Kidney (tissue), 14 donors: Measurements from ENCODE around the gene GALNT7. TPM values are rescaled to one million over a fixed set of nuclear protein-coding genes. Genes with fewer than 3 reads are reported as not detected.

Experiments
- DNase-seq, 5 donors: peaks; one replicate each; pipeline ENCODE4 v3.0.0-alpha.2; 2013 to 2020
- FAIRE-seq: peaks from 2 replicates; lab custom pipeline; 2012; peaks lifted over from hg19 to GRCh38; lab: Jason Lieb, UNC
- H3K27ac ChIP-seq, 2 donors: one replicate each; pipeline ENCODE4 v1.7.0; 2013; ENCODE audit warnings: low read depth in 2 of 2, low read length in 2 of 2, inconsistent platforms in 1 of 2
- H3K27me3 ChIP-seq: one replicate; pipeline ENCODE4 v1.7.1; 2013; ENCODE audit warnings: low read length, inconsistent platforms; ENCODE audit not compliant: control insufficient read depth, insufficient read depth
- H3K36me3 ChIP-seq, 3 donors: one replicate each; pipeline versions ENCODE4 v1.7.0 to v1.7.1; 2013; ENCODE audit warnings: low read length in 3 of 3, control low read depth in 1 of 3, inconsistent platforms in 1 of 3; ENCODE audit not compliant: insufficient read depth in 3 of 3, control insufficient read depth in 2 of 3
- H3K4me1 ChIP-seq, 3 donors: one replicate each; pipeline versions ENCODE4 v1.7.0 to v1.7.1; 2013; ENCODE audit warnings: low read length in 3 of 3, inconsistent platforms in 1 of 3, low read depth in 1 of 3; ENCODE audit not compliant: control insufficient read depth in 2 of 3, insufficient read depth in 2 of 3
- H3K4me3 ChIP-seq, 3 donors: one replicate each; pipeline versions ENCODE4 v1.7.0 to v1.8.1; 2013; ENCODE audit warnings: low read length in 3 of 3, control low read depth in 1 of 3, inconsistent platforms in 1 of 3
- H3K9ac ChIP-seq, 3 donors: one replicate each; pipeline versions ENCODE4 v1.7.0 to v1.7.1; 2013; ENCODE audit warnings: low read length in 3 of 3, control low read depth in 1 of 3, inconsistent platforms in 1 of 3
- H3K9me3 ChIP-seq, 3 donors: one replicate each; pipeline versions ENCODE4 v1.7.0 to v1.7.1; 2013; ENCODE audit warnings: low read length in 3 of 3, control low read depth in 1 of 3, inconsistent platforms in 1 of 3; ENCODE audit not compliant: control insufficient read depth in 2 of 3, insufficient read depth in 1 of 3
- intact Hi-C: fragments of 100-400 bp; cut with DNase I; formaldehyde crosslinking; loops from one replicate; pipeline ENCODE4 v1.11.1; 2022
- polyA plus RNA-seq: library from polyadenylated mRNA; stranded (reverse); fragments of 350-450 nt; fragmentation: Illumina TruSeq; extraction: RNeasy Lipid Tissue Mini Kit (QIAGEN cat#74804); gene quantifications from one replicate; pipeline ENCODE4 v1.2.3, GENCODE V29; 2014; ENCODE audit warnings: low read depth, low replicate concordance; ENCODE audit not compliant: insufficient read depth
- total RNA-seq: library from RNA; stranded (reverse); fragmentation: NEBNext Ultra II Directional; extraction: Animal tissue kit (Norgen Biotek cat#: 25700); gene quantifications from one replicate; pipeline ENCODE4 v1.2.1, GENCODE V29; 2021
- TF ChIP-seq, protein P1 (sequence below): IDR thresholded peaks from 3 replicates; pipeline ENCODE4 v1.5.1; 2012; ENCODE audit warnings: mild to moderate bottlenecking, moderate library complexity, borderline replicate concordance; ENCODE audit not compliant: insufficient read depth; ENCODE audit errors: extremely low read depth
- donor health status: control.
- donor health status: control.
- donor health status: control.
- donor health status: control.
- donor health status: control.
- donor health status: DM: yes; HTN: yes; CAD: no.
- donor health status: Normal renal cell carcinoma (clear cell type).

The GALNT7 gene
- total and polyA plus RNA-seq, 2 donors from 2014 or later: 3.8 to 25.6 TPM

DNA sequence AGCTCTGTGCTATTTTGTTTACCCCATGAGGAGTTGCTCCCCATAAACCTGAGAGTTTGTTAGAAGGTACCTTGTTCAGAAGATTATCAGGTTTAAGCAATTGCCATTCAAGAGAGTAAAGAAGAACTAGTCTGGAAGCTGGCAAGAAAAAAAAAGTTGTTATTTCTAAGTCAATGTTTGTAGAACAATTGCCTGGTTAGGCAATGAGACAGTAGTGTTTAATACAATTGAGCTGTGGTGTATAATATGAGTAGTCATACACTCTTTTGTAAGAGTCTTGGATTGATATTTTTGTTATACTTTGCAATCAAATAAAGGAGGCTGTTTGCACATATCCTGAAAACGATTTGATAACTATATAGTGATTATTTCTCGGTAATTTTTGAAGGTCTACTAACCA lies 44.7 kb downstream of the GALNT7 start:
- FAIRE-seq: no peak
- no peak overlapping the region for H3K9ac ChIP-seq
- TF ChIP-seq, protein P1, sequence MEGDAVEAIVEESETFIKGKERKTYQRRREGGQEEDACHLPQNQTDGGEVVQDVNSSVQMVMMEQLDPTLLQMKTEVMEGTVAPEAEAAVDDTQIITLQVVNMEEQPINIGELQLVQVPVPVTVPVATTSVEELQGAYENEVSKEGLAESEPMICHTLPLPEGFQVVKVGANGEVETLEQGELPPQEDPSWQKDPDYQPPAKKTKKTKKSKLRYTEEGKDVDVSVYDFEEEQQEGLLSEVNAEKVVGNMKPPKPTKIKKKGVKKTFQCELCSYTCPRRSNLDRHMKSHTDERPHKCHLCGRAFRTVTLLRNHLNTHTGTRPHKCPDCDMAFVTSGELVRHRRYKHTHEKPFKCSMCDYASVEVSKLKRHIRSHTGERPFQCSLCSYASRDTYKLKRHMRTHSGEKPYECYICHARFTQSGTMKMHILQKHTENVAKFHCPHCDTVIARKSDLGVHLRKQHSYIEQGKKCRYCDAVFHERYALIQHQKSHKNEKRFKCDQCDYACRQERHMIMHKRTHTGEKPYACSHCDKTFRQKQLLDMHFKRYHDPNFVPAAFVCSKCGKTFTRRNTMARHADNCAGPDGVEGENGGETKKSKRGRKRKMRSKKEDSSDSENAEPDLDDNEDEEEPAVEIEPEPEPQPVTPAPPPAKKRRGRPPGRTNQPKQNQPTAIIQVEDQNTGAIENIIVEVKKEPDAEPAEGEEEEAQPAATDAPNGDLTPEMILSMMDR: no peak

DNA sequence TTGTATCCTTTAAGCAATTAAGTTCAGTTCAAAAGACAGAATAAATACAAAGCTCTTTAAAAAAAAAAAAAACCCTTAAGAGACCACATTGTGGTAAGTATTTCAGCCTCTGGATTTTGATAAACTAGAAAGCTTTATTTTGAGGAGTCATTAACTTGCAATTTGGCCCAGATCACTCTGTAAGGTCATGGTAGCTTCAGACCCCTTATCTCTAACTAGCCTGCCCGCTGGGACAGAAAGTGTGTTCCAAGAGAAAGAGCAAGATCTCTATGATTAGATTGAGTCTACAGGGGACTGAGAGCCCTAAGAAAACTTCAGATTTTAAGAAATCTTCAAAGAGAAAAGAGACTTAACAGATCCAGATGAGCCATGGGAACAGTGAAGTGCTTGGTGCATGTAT lies 45.6 kb downstream of the GALNT7 start:
- FAIRE-seq (no peak), DNase-seq (no peak)
- Histone ChIP-seq H3K4me1 (no peaks in the 10 kb centered on the region), H3K4me3 (no peak overlapping the region), H3K9ac (no peak overlapping the region), H3K9me3 (no peaks in the 10 kb centered on the region), H3K36me3 (no peaks in the 10 kb centered on the region), H3K27ac (no peak overlapping the region), H3K27me3 (no peaks in the 10 kb centered on the region)
- intact Hi-C loops: no loop called here
- TF ChIP-seq, protein P1: no peak

More for the DNA sequence above, 44.7 kb downstream of the GALNT7 start:
- no peaks in the 10 kb centered on the region for H3K27me3 ChIP-seq
- no peak overlapping the region for H3K27ac ChIP-seq
- no peaks in the 10 kb centered on the region for H3K9me3 ChIP-seq
- intact Hi-C loops: no loop called here
- H3K4me3 ChIP-seq: no peak overlapping the region
- H3K36me3 ChIP-seq: no peaks in the 10 kb centered on the region
- H3K4me1 ChIP-seq: no peaks in the 10 kb centered on the region
- no peak for DNase-seq

DNA sequence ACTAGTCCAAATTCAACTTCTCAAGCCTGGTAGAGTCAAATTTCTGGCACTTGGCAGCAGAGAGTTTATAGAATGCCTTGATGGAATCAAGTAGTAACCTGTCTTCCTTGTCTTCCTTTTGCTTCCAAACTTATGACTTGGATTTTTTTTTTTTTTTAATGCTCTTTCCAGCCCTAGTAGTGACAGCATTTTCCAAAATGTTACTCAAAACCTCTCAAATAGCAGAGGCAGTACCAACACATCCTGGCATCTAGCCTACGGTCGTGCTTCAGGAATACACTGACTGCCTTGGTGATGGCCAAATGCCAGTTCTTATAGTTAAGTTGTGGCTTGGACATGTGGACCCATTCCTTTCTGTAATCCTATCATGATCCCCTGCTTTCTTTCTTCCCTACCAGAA lies 46.0 kb downstream of the GALNT7 start:
- Histone ChIP-seq H3K9me3 (no peaks in the 10 kb centered on the region), H3K9ac (no peak overlapping the region), H3K36me3 (no peaks in the 10 kb centered on the region), H3K27me3 (no peaks in the 10 kb centered on the region), H3K27ac (no peak overlapping the region), H3K4me3 (no peak overlapping the region), H3K4me1 (no peaks in the 10 kb centered on the region)
- intact Hi-C loops: no loop called here
- TF ChIP-seq, protein P1: no peak
- no peak for DNase-seq
- FAIRE-seq: no peak

DNA sequence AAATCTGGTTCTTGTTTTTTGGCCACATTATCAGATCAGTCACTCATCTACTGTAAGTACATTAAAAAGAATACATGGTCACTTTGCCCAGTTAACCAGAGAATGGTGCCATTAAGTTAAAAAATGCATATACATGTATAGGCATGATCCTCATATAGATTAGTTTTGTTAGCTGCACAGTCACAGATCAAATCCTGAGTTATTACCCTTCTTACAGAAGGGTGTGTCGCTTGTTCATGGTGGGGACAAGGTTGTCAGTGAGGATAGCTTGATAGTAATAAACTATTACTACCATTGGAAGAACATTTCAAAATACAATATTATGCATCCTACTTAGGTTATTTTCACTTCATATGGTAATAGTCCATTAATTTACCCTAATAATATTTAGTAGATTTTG lies 48.5 kb downstream of the GALNT7 start:
- intact Hi-C loops: no loop called here
- Histone ChIP-seq H3K4me3 (no peak overlapping the region), H3K27ac (no peak overlapping the region), H3K27me3 (no peaks in the 10 kb centered on the region), H3K4me1 (no peaks in the 10 kb centered on the region), H3K36me3 (no peaks in the 10 kb centered on the region), H3K9ac (no peak overlapping the region), H3K9me3 (no peaks in the 10 kb centered on the region)
- FAIRE-seq: no peak
- no peak for DNase-seq
- TF ChIP-seq, protein P1: no peak
